AG20443 (cell line): ENCODE data around the gene CCNL2.

ENCODE experiments used
- DNase-seq: peaks from one replicate; pipeline ENCODE4 v3.0.0; 2012; ENCODE audit warnings: low spot score, mixed read lengths

The CCNL2 gene

DNA sequence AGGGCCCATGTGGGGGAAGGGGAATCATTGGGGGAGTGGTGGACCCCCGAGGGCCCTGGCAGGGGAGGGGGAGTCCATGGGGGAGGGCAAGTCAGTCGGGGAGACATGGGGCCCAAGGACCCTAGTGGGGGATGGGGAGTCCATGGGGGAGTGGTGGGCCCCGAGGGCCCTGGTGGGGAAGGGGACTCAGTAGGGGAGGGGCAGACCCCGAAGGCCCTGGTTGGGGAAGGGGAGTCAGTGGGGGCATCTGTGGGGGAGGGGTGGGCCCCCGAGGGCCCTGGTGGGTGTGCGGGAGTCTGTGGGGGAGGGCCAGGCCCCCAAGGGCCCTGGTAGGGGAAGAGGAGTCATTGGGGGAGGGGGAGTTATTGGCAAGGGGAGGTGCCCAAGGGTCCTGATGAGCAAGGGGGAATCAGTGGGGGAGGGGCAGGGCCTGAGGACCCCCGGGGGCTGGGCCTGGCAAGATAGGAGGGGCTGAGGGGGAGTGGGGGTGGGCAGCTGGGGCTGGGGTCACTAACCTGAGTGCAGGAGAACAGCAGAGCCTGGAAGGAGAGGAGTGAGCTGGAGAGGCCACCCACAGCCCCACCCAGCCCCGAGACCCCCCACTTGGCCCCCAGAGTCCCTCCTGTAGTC is 42.9 kb downstream of the CCNL2 start:
- no peak for DNase-seq

DNA sequence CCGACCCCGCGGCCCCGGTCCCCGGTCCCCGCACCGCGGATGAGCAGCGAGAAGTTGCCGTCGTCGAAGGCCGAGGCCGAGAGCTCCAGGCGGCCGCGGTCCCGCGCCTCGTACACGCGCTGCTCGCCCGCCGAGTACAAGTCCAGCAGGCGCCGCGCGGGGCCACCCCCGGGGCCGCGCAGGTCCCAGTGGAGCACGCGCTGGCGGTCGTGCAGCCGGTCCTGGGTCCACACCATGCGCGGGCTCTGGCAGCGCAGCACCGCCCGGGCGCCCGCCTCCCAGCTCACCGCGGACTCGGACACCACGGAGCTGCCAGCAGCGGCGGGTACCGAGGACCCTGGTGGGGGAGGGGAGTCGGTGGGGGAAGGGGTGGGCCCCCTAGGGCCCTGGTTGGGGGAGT is 43.7 kb downstream of the CCNL2 start:
- peak; percentile 35 for DNase-seq

DNA sequence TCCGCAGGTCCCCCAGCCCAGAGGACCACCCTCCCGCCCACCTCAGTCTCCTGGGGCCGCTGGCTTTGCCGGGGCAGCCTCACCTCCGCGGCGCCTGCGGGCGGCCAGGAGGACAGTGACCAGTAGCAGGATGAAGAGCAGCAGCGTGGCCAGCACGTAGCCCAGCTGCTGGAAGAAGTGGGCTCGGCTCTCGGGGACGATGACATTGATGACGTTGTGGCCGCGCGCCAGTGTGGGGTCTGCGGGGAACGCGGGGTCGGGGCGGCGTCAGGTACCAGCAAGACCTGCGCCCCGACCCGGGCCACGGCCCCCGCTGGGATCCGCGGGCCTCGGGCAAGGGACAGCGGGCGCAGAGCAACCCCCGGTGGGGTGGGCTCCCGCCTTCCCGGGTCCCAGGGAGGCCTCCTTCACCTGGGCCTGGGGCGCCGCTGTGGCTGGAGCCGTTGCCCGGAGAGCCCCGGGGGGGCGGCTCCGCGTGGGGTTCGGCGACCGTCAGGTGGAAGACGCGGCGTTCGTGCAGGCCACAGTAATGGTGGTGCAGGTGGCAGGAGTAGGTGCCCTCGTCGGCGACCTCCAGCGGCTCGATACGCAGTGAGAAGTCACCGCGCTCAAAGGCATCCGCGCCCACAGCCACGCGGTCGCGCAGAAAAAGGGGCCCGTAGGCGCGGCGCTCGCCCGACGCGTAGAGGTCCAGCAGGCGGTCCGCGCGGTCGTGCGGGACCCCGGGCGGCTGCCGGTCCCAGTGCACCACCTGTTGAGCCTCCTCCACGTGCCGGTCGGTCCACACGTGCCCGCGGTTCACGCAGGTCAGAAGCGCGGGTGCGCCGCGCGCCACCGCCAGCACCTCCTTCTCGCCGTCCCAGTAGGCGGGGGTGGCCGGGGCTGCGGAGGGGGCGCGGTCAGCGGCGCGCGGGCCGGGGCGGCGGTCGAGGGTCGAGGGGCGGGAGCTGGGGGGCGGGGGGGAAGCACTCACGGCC is 44.6 kb downstream of the CCNL2 start:
- no peak for DNase-seq

DNA sequence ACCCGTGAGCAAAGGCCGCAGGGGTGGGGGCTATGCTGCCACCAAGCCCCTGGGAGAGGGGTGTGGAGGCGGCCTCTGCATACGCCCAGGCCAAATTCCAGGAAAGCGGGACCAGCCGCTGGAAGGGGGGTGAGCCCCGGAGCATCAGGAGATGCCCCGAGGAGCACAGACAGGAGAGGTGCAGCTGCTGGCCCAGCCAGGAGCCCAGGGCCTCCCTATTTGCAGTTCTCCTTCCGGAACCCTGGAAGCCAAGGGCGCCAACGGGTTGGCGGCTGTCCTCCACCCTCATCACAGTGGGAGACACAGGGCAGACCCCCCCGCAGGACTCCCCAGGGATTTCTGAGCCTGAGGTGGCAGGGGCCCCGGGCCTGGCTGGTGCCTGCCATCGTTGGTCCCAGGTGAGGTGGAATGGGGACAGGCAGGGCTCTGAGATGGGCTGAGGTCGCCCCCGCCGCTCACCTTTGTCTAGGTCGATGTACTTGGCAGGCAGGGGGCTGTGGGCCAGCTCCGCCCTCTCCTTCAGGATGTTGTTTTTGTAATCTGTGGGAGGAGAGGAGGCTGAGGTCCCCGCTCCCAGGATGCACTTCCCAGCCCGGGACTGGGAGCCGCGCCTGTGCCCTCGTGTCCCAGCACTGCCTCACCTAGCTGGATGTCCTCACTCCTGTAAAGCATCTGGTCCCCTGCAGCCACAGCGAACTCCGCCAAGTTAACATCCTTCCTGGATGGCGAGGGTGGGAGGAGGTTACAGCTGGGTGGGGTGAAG is 45.6 kb downstream of the CCNL2 start:
- no peak for DNase-seq

DNA sequence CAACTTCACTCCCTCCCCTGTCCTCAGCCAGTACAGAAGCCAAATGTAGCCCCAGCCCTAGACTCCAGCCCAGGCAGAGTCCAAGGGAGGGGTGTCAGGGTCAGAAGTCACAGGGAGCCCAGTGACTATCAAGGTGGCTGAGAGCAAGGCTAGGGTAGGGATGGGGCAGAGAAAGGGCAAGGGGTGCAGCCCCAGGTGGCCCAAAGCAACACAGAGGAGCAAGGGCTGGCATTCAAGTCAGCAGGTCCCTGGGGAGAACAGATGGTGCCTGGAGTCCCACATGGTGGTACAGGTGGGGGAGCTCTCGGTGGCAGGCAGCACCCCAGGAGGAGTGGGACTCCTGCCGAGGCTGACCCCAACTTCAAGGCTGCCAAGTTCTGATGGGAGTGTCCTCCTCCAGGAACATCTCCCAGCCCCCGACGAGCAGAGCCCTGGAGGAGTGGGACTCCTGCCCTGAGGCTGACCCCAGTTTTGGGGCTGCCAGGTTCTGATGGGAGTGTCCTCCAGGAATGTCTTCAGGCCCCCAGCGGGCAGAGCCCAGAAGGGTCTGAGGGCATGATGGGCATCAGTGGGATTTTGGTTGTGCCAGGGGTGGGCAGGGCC is 46.2 kb downstream of the CCNL2 start:
- DNase-seq: no peak

DNA sequence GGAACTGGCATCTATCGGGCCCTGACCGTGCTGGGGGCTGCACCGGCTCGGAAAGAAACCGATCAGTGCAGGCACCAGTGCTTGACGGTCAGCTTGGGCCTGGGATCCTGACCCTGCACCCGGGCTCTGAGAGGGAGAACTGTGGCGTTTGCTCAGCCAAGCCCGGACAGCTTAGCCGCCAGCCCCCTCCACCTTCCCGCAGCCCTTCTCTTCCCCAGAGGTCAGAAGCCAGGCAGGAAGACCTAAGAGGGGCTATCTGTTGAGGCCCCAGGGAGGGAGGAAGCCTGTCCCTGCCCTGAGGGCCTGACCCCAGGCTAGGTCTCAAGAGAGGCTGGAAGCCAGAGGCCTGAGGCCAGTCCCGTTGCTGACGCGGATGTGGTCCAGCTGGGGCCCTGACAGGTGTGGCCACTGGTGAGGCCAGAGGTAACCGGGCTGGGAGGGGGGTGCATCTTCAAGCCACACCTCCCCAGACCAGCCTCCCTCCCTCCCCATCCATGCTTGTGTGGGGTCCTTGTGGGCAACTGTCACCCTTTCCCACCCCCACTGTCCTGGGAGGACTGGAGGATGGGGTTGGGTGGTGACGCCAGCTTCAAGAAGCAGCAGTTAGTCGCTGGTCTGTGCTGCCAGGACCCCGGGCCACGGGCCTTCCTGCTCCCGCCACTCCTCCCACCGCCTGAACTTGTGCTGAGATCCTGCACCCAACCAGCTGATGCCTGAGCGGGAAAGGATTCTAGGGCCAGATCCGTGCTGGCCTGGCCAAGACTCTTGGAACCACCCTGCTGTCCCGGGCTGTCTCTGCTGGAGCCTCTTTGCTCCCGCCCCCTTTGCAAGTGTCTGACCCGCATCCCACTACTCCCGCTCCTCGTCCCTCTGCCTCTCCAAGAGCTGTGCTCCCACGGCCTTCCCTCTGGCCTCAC is 47.4 kb downstream of the CCNL2 start:
- DNase-seq: peak; percentile 42

DNA sequence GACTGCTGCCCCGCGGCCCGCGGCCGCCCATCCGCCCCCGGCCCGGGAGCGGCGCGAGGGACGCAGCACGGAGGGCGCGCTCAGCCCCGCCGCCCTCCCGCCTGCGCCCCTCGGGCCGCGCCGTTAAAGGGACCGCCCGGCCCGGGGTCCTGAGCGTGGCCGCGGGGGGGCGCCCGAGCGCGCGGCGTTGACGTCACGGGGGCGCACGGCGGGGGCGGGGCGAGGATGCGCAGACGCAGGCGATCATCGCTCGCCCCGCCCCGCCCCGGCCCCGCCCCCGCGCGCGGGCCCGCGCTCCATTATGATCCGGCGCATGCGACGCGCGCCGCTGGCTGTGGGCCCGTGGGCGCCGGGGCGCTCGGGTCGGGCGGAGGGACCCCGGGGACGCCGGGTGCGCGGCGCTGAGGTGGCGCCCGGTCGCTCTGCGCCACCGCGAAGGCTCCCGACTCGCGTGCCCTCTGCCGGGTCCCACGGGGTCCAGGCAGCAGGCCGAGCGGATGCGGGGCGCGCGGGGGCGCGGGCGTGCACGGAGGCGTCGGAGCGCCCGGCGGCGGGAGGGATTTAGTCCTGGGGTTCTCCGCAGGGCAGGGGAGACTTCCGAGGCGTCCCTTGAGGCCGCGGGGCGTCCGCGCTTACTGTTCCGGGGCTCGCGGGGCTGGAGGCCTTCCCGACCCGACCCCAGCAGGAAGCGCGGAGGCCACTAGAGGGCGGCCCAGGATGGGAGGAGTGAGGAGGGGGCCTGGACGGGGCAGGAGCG is 49.7 kb downstream of the CCNL2 start, which contains the start of gene DVL1:
Gene DVL1 (minus strand): TSS at position 163 of the 757 bp plus-strand sequence. CDS start 353 bp downstream, outside the sequence.
- DNase-seq: peak; percentile 94

DNA sequence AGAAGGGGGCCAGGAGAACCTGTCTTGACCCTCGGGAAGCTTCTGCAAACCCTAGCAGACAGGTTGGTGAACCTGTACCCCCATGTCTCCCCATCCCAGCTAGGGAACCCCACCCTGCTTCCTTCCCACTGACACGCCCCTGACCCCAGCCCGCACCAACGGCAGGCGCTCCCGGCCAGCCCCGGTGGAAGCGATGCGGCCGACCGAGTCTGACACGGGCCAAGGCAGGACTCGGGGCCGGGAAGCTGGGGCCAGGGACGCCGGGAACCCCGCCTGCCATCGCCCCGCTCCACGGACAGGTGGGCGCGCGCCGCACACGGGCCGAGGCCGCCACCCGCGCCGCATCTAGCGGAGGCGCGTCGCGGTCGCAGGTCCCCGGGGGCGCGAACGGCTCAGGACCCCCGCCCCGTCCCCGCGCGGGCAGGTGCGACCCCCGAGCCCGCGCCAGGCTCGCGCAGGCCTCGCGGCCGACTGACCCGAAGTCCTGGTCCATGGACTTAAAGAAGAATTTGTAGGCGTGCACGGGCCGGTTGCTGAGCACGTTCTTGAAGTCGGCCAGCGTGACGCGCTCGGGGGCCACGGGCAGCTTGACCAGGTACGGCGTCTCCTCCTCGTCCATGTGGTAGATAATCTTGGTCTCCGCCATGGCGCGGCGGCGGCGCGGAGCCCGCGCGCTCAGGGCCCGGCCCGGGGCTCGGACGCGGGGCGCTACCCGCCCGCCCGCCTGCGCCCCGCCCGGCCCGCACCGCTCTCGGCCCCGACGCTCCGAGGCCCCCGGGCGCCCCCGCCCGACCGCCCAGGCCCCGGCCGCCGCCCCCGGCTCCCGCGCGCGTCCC is 50.5 kb downstream of the CCNL2 start:
- no peak for DNase-seq

DNA sequence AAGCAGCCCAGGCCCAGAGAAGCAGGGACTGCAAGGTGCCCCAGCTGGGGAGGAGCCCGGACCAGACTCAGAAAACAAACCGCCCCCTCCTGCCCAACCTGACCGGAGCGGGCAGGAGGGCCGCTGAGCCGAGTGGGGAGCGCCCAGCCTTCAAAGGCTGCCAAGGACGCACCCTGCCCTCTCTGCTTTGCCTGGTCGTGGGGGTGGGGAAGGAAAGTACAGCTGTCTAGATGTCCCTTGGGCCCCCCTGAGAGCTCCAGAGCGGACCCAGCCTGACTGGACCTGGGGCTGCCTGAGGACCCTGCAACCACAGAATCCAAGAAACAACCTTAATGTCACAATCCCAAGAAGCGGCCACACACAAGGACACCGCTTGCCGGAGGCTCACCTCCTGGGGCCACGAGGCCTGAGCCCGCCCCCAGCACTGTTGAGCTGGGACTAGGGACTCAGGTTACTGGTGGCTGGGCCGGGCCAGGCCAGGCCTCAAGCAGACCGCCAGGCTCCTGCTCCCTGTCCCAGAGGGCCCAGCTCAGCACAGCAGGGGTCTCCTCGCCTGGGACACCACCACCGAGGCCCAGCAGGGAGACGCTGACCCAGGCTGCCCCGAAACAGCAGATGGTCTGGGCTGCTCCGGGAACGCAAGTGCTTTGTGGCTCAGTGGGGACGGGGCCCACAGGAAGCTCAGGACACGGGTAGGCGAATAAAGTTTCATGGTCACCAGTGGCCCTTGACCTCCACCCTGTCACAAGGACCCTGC is 51.3 kb downstream of the CCNL2 start:
- DNase-seq: peak; percentile 43

DNA sequence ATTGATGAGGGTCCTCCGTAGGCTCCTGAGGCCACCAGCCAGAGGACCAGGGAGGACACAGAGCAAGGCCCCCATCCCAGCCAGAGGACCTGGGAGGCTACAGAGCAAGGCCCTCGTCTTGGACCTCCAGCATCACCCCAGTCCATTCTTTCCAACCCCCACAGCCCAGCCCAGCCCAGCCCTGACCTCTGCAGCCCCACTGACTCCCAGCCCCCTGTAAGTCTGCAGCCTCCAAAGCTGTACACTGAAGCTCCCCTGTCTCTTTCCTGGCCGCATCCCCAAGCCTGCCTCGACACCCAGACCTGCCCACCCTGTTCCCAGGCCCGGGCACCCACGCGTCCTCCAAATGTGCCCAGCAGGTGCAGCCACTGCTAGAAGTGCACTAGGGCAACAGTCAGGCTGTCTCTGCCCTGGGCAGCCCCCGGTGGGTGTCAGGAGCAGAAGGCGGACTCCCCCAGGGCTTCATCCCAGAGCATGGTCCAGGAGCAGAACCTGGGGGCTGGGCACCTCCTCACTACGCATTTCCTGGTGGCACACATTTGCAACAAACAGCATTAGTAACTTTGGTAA is 52.0 kb downstream of the CCNL2 start:
- no peak for DNase-seq

DNA sequence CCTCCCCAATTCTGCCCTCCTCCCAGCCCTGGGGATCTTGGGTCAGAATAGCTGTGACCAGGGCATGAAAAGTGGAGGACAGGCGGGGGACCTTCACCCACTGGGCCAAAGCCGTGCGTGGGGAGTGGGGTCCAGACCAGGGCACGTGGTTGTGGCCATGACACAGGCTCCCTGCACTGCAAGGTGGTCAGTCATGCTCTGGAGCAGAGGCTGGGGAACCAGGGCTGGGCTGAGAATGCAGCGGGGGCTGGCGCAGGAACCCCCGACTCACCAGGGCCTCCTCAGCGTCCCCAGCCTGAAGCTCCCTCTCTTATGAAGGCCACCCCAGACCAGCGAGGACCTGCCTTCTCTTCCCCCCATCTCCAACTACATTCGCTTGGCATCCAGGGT is 52.6 kb downstream of the CCNL2 start:
- no peak for DNase-seq

DNA sequence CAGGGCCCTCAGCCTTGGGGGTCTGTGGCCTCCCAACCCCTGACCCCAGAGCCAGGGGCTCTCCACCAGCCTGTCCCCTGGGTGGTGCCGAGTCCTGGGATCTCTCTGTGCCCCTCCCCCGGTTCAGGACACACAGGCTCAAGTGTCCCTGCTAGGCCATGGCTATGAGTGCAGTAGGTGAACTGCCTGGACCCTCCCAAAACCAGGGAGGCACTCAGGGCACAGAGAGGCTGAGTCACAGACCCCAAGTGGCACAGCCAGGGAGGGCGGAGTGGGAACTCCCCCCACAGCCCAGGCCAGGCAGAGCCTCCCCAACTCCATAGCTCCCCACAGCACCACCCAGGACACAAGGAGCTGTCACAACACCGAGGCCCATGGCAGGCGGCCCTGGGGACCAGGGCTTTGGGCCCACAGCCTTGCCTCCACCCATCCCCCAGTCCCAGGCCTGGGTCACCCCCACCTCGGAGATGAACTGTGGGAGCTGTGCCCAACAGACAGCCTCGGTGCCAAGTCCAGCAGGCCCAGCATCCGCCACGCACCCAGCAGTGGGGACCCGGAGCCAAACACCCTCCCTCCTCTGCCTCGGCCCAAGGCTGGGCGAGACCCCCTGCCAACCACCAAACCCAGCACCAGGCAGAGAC is 53.2 kb downstream of the CCNL2 start:
- no peak for DNase-seq

DNA sequence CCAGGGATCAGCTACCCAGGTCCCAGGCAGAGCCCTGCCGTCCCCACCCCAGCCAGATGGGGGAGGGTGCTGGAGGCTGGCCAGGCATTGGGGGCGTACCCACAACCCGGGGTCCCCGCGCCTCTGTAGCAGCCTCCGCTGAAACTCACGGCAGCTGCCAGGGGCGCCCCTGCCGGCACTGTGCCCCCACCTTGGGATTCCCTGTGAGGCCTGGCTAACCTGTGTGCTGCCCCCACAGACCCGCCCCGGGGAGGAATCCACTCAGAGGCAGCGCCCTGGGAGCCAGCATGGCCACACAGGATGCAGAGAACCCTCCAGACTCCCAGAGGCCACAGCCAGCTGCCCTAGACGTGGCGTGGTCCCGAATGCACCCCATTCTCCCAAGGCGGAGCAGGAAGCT is 53.8 kb downstream of the CCNL2 start:
- DNase-seq: no peak

DNA sequence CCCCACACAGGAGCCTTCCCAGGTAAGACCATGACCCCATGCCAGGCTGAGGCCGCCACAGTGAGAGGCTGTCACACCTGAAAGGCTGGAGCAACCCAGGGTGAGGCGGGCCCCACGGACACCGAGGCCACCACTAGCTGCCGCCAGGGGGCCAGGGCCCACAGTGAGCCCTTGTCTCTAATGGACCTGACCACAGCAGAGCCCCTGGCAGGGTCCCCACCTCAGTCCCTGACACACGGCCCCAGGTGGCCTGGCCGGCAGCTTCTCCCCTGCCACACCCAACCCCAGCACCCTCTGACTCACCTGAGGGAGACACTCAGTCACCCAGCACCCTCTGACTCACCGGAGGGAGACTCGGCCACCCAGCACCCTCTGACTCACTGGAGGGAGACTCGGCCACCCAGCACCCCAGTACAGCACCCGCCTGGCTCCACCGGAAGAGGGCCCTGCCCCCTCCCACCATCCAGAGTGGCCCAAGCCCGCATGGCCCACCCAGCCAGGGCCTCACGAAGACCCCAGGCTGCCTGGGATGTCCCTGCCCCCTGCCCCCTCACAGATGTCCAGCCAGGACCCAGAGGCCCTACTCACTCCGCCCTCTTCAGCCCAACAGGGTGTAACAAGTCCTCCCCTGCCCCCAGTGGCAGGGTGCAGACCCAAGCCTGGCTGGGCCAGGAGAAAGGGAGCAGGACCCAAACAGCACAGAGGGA is 54.3 kb downstream of the CCNL2 start:
- peak; percentile 58 for DNase-seq

DNA sequence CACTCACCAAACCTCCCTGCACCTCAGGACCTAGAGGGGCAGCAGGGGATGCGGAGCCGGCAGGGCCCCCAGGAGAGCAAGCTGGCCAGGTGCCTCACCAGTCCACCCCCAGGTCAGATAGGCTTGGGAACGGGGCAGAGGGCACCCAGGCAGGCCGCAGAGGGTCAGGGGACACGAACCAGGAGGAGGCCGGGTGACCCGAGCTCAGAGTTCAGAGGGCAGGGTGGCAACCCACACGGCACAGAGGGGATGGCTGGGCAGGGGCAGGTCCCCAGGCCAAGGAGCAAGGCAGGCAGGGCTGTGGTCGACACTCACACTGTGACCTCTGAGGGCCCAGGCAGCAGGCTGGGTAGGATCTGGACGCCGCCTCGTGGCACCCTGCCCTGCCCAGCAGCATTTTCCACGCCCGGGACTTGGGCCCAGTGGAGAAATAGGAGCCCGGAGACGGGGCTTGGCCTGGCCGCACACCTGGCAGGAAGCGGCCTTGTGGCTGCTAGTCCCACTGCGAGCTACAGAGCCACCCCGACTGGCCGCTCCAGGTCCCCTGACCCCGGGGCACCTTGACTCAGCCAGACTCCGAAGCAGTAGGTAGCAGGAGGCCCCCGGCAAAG is 55.2 kb downstream of the CCNL2 start:
- DNase-seq: no peak

DNA sequence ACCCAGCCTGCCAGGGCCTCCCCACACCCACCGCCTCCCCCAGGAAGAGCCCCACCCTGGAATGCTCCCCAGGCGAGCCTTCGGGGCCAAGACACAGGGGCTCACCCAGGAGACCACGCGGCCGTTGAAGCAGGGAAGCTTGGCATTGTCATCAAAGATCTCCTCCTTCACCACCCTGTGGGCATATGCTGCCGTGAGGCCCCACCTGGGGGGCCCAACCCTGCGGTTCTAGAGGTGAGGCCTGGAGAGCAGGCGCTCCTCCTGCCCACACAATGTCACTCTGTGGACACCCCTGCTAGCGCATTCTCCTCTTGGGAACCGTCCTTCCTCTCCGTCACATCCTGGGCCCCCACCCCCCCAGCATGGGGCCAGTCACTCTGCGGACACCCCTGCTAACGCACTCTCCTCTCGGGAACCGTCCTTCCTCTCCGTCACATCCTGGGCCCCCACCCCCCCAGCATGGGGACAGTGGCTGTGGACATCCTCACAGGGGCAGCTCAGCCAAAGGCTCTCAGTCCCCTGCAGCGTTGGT is 56.5 kb downstream of the CCNL2 start:
- no peak for DNase-seq
